ENCODE measurements around the gene GNAL.

- TF ChIP-seq CTCF (IDR thresholded peaks at IDR 0.05; ENCODE audit: insufficient read depth, low read length, poor library complexity, severe bottlenecking) (no peak), EZH2phosphoT487 (conservative IDR thresholded peaks at IDR 0.05; ENCODE audit: low read length) (no peak)
Observed at GRCh38 chr18:11780042-11780441, 91.0 kb downstream of the GNAL start.
